GM12878 (cell line): ENCODE measurements around the gene RPL31. TPM values are rescaled to one million over a fixed set of nuclear protein-coding genes. Genes with fewer than 3 reads are reported as not detected.

Source experiments
- ATAC-seq: fragments of 200-7000 bp; cut with Tn5 transposase; 3 replicates; pipeline ENCODE4 v1.9.1; 2020; ENCODE audit warnings: mild to moderate bottlenecking, moderate library complexity
- BruUV-seq: library from RNA; stranded (reverse); fragments of 400-500 nt; replicated peaks from 2 replicates; lab custom pipeline; 2021; lab: Mats Ljungman, UMichigan
- CTCF ChIA-PET: fragments of 300-600 bp; sonication (Branson Sonifier 250); formaldehyde crosslinking; extraction: SDS; loops from one replicate; lab custom pipeline; 2021; ENCODE audit warnings: inconsistent platforms; lab: Yijun Ruan, JAX
- POLR2A ChIA-PET: fragments of 350-600 bp; formaldehyde crosslinking; extraction: SDS; loops from one replicate; lab custom pipeline; 2021; ENCODE audit warnings: inconsistent platforms; lab: Charles Lee
- RAD21 ChIA-PET: fragments of 300-600 bp; sonication (Branson Sonifier 250); formaldehyde crosslinking; loops from one replicate; lab custom pipeline; 2023; ENCODE audit warnings: antibody characterized with exemption; ENCODE audit not compliant: unreplicated experiment; lab: Charles Lee
- SMC1A ChIA-PET: fragments of 300-600 bp; sonication (Branson Sonifier 250); formaldehyde crosslinking; loops from one replicate; lab custom pipeline; 2023; ENCODE audit not compliant: unreplicated experiment, uncharacterized antibody; lab: Charles Lee
- DNase-seq: peaks from one replicate; pipeline ENCODE4 v3.0.0-alpha.2; 2011; ENCODE audit warnings: low read depth, low spot score
- FAIRE-seq: peaks from 3 replicates; lab custom pipeline; 2011; peaks lifted over from hg19 to GRCh38; lab: Jason Lieb, UNC
- H2AFZ ChIP-seq: 2 replicates; pipeline ENCODE4 v1.6.0; 2011; ENCODE audit warnings: low read depth, low read length, control low read depth; ENCODE audit not compliant: control insufficient read depth
- H3K27ac ChIP-seq: 2 replicates; pipeline ENCODE4 v1.5.1; 2011; ENCODE audit warnings: control low read depth; ENCODE audit not compliant: control insufficient read depth, insufficient read depth
- H3K27me3 ChIP-seq, 2 experiments: replicated peaks in 1 of 2; 2 replicates each; pipeline versions ENCODE4 v1.6.0 to v1.6.1; 2011; ENCODE audit warnings: low read length in 1 of 2; ENCODE audit not compliant: control insufficient read depth in 2 of 2, insufficient read depth in 2 of 2
- H3K36me3 ChIP-seq, 2 experiments: 2 replicates each; pipeline ENCODE4 v1.5.1; 2011; ENCODE audit warnings: low read length in 1 of 2; ENCODE audit not compliant: control insufficient read depth in 2 of 2, insufficient read depth in 2 of 2
- H3K4me1 ChIP-seq: 2 replicates; pipeline ENCODE4 v1.6.1; 2011; ENCODE audit warnings: mild to moderate bottlenecking, low read length, moderate library complexity, mixed read lengths; ENCODE audit not compliant: control insufficient read depth, insufficient read depth
- H3K4me2 ChIP-seq: 2 replicates; pipeline ENCODE4 v1.6.0; 2011; ENCODE audit warnings: control low read depth; ENCODE audit not compliant: control insufficient read depth, insufficient read depth
- H3K4me3 ChIP-seq: fragments of 200-600 bp; sonication (generic); 2 replicates; pipeline ENCODE4 v1.5.1; 2016
- H3K79me2 ChIP-seq: 2 replicates; pipeline ENCODE4 v1.6.0; 2011; ENCODE audit warnings: low read length; ENCODE audit not compliant: control insufficient read depth, insufficient read depth
- H3K9ac ChIP-seq: 2 replicates; pipeline ENCODE4 v1.8.0; 2011; ENCODE audit warnings: low read length, control low read depth, mixed read lengths; ENCODE audit not compliant: control insufficient read depth, insufficient read depth
- H3K9me3 ChIP-seq: replicated peaks from 3 replicates; pipeline ENCODE4 v1.5.1; 2011; ENCODE audit warnings: mild to moderate bottlenecking, low read length; ENCODE audit not compliant: control insufficient read depth, insufficient read depth
- H4K20me1 ChIP-seq: 2 replicates; pipeline ENCODE4 v1.6.0; 2011; ENCODE audit not compliant: control insufficient read depth, insufficient read depth
- BHLHE40 ChIP-seq, 2 experiments: fragments of 450-650 bp in 1 of 2; IDR thresholded peaks; 2 replicates each; pipeline ENCODE4 v1.6.1; 2011 to 2017; ENCODE audit warnings: low read depth in 2 of 2, borderline replicate concordance in 1 of 2, improper control_type of control experiment in 1 of 2, low read length in 1 of 2, mild to moderate bottlenecking in 1 of 2
- CHD1 ChIP-seq: IDR thresholded peaks from 2 replicates; pipeline ENCODE4 v1.6.1; 2012; ENCODE audit warnings: low read depth, low read length, improper control_type of control experiment
- MTA2 ChIP-seq: fragments of 450-650 bp; IDR thresholded peaks from 2 replicates; pipeline ENCODE4 v1.6.1; 2016; ENCODE audit warnings: low read depth, mild to moderate bottlenecking, moderate library complexity
- POLR2AphosphoS2 ChIP-seq: IDR thresholded peaks from 2 replicates; pipeline ENCODE4 v1.6.1; 2011; ENCODE audit warnings: low read depth, mild to moderate bottlenecking, low read length, improper control_type of control experiment, moderate library complexity
- POLR2AphosphoS5 ChIP-seq: IDR thresholded peaks from 2 replicates; pipeline ENCODE4 v1.6.1; 2011; ENCODE audit warnings: mild to moderate bottlenecking, low read length, inconsistent platforms
- SUPT20H ChIP-seq: IDR thresholded peaks from 2 replicates; pipeline ENCODE4 v1.6.1; 2011; ENCODE audit warnings: low read depth, mild to moderate bottlenecking, low read length, moderate library complexity, borderline replicate concordance; ENCODE audit not compliant: control insufficient read depth
- TCF7 ChIP-seq: IDR thresholded peaks from 2 replicates; pipeline ENCODE4 v1.6.1; 2014; ENCODE audit warnings: antibody characterized with exemption, borderline replicate concordance
- WGBS: methylation state at CpG from one replicate; pipeline ENCODE4 v1.1.6; 2016; ENCODE audit warnings: low lambda C conversion rate; ENCODE audit not compliant: insufficient replicate concordance, insufficient coverage; ENCODE audit errors: missing lambda C conversion rate; 5-methylcytosine and 5-hydroxymethylcytosine counted together
- in situ Hi-C: fragments of 300-500 bp; cut with MboI; formaldehyde crosslinking; loops from 9 replicates; pipeline ENCODE4 v1.14.3; 2018; ENCODE audit warnings: mixed read lengths
- intact Hi-C: fragments of 100-400 bp; cut with micrococcal nuclease; formaldehyde crosslinking; loops from one replicate; pipeline ENCODE4 v1.14.2; 2022; ENCODE audit not compliant: unreplicated experiment
- polyA plus RNA-seq, 11 experiments: library from polyadenylated mRNA; depleted of rRNA in 4 of 11; unstranded in 6 of 11; stranded (reverse) in 5 of 11; fragments of >200 nt; fragmentation: Nextera tagmentation in 4 of 11; fragmentation: Illumina TruSeq in 1 of 11; extraction: Ambion mirVana in 4 of 11; extraction: Trizol in 1 of 11; gene quantifications; 1 replicate in 1 of 11; 2 replicates in 10 of 11; pipeline versions ENCODE4 v1.2.1 to v1.2.3, GENCODE V29; 2011 to 2016; ENCODE audit warnings: inconsistent platforms in 2 of 11, missing spikeins in 2 of 11, low read depth in 1 of 11
- total RNA-seq, 4 experiments: library from RNA; depleted of rRNA in 3 of 4; stranded (reverse); fragments of >200 nt in 3 of 4; fragmentation: Illumina TruSeq in 1 of 4; extraction: Trizol in 1 of 4; gene quantifications; 2 replicates each; pipeline versions ENCODE4 v1.2.1 to v1.2.3, GENCODE V29; 2013 to 2021
- TF ChIP-seq, protein P1 (sequence below): fragments of 450-650 bp; IDR thresholded peaks from 2 replicates; pipeline ENCODE4 v1.6.1; 2017; ENCODE audit warnings: mild to moderate bottlenecking
- TF ChIP-seq, protein P2 (sequence below): IDR thresholded peaks from 2 replicates; pipeline ENCODE4 v1.6.1; 2011; ENCODE audit warnings: low read depth, low read length, improper control_type of control experiment, borderline replicate concordance
- TF ChIP-seq, protein P3 (sequence below): IDR thresholded peaks from 2 replicates; pipeline ENCODE4 v1.6.1; 2011; ENCODE audit warnings: mild to moderate bottlenecking, low read depth, low read length, moderate library complexity; ENCODE audit not compliant: insufficient replicate concordance

The RPL31 gene
- total and polyA plus RNA-seq, 10 of the 15 experiments (the other 5 are each of a cell fraction or from before 2014, with no cell fraction given), result 1,643 to 8,551 (median 2,208) TPM

DNA sequence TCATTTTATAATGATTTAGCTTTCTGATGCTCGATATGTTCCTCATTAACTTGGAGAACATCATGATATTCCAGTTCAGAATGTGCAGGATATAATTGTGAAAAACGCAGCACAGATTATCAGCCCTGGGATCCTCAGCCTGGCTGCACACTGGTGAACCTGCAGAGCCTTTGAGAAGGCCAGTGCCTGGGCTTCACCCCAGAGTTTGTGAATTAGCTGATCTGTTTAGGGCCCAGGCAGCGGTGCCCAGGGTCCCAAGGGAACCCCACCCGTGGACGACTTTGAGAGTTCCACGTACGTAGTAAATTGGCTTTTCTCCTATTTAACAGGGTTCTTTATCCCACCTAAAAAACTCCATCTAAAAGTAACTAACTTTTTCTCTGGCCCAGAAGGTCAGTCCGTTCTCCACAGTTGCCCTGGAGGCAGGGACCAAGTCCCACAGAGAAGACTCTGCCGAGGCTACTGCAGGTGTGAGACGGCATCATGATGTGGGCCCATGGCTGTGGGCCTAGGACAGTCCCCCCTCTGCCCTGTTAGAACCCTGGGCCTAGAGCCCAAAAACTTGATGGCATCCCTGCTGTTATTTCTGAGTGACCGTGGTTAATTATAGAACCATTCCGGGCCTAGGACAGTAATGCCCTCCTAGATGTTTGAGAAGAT lies 39.6 kb upstream of the RPL31 start:
- no peaks in the 10 kb centered on the region for H3K4me1 ChIP-seq
- H2AFZ ChIP-seq, result no peak overlapping the region
- SMC1A ChIA-PET, result no interaction called here
- no peak overlapping the region for H3K27ac ChIP-seq
- no peak overlapping the region for H3K4me3 ChIP-seq
- no peaks in the 10 kb centered on the region for H3K36me3 ChIP-seq
- H3K27me3 ChIP-seq, result peaks cover 3% of the 10 kb centered on the region in 2 experiments; a peak in 3 of 4 replicates
- no TSS peak for BruUV-seq
- no peak for TF ChIP-seq MTA2
- TF ChIP-seq, protein P1, sequence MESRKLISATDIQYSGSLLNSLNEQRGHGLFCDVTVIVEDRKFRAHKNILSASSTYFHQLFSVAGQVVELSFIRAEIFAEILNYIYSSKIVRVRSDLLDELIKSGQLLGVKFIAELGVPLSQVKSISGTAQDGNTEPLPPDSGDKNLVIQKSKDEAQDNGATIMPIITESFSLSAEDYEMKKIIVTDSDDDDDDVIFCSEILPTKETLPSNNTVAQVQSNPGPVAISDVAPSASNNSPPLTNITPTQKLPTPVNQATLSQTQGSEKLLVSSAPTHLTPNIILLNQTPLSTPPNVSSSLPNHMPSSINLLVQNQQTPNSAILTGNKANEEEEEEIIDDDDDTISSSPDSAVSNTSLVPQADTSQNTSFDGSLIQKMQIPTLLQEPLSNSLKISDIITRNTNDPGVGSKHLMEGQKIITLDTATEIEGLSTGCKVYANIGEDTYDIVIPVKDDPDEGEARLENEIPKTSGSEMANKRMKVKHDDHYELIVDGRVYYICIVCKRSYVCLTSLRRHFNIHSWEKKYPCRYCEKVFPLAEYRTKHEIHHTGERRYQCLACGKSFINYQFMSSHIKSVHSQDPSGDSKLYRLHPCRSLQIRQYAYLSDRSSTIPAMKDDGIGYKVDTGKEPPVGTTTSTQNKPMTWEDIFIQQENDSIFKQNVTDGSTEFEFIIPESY, result no peak
- TF ChIP-seq, protein P2, sequence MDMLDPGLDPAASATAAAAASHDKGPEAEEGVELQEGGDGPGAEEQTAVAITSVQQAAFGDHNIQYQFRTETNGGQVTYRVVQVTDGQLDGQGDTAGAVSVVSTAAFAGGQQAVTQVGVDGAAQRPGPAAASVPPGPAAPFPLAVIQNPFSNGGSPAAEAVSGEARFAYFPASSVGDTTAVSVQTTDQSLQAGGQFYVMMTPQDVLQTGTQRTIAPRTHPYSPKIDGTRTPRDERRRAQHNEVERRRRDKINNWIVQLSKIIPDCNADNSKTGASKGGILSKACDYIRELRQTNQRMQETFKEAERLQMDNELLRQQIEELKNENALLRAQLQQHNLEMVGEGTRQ, result no peak
- TF ChIP-seq BHLHE40 (IDR thresholded peaks at IDR 0.05; ENCODE audit: borderline replicate concordance in 1 of 2, low read depth in 2 of 2, low read length in 1 of 2), result no peak
- TF ChIP-seq TCF7, result no peak
- no peak for TF ChIP-seq POLR2AphosphoS2
- TF ChIP-seq SUPT20H, result no peak
- no peak for TF ChIP-seq CHD1
- TF ChIP-seq, protein P3, sequence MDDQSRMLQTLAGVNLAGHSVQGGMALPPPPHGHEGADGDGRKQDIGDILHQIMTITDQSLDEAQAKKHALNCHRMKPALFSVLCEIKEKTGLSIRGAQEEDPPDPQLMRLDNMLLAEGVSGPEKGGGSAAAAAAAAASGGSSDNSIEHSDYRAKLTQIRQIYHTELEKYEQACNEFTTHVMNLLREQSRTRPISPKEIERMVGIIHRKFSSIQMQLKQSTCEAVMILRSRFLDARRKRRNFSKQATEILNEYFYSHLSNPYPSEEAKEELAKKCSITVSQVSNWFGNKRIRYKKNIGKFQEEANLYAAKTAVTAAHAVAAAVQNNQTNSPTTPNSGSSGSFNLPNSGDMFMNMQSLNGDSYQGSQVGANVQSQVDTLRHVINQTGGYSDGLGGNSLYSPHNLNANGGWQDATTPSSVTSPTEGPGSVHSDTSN, result no peak
- TF ChIP-seq POLR2AphosphoS5, result no peak
- H3K9me3 ChIP-seq, result no peaks in the 10 kb centered on the region
- RAD21 ChIA-PET, result no interaction called here
- no peaks in the 10 kb centered on the region for H4K20me1 ChIP-seq
- CTCF ChIA-PET, result no interaction called here
- 44% methylated on average over 12 of the region's 12 CpGs for WGBS
- no peak overlapping the region for H3K9ac ChIP-seq
- intact Hi-C loops (no loop called here), in situ Hi-C loops (no loop called here)
- FAIRE-seq (no peak), DNase-seq (no peak), ATAC-seq (no peak)
- no peak overlapping the region for H3K4me2 ChIP-seq
- POLR2A ChIA-PET, result no interaction called here
- no peaks in the 10 kb centered on the region for H3K79me2 ChIP-seq
